LNCAP (cell line): ENCODE measurements around the gene FSHB.

ENCODE experiments used
- TF ChIP-seq, protein P1 (sequence below): fragments of 450-650 bp; IDR thresholded peaks from 2 replicates; pipeline ENCODE4 v1.5.1; 2017; ENCODE audit warnings: mild to moderate bottlenecking

Gene FSHB

DNA sequence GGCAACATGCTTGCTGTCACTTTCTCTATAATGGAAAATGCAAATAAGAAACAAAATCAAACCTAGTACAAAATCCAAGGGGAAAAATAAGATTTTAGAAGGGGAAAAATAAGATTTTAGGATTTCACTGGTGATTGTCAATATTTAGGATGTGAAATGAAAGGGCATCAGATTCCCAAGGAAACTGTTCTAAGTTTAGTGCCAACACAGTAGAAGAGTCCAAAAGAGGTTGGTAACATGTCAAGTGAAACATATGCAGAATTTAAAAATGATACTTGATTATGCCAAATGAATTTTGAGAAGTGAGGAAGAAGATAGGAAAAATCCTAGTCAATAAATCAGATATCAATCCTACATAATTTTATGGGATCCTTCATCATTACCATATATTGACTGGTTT is 46.4 kb downstream of the FSHB start:
- TF ChIP-seq, protein P1, sequence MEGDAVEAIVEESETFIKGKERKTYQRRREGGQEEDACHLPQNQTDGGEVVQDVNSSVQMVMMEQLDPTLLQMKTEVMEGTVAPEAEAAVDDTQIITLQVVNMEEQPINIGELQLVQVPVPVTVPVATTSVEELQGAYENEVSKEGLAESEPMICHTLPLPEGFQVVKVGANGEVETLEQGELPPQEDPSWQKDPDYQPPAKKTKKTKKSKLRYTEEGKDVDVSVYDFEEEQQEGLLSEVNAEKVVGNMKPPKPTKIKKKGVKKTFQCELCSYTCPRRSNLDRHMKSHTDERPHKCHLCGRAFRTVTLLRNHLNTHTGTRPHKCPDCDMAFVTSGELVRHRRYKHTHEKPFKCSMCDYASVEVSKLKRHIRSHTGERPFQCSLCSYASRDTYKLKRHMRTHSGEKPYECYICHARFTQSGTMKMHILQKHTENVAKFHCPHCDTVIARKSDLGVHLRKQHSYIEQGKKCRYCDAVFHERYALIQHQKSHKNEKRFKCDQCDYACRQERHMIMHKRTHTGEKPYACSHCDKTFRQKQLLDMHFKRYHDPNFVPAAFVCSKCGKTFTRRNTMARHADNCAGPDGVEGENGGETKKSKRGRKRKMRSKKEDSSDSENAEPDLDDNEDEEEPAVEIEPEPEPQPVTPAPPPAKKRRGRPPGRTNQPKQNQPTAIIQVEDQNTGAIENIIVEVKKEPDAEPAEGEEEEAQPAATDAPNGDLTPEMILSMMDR = no peak

DNA sequence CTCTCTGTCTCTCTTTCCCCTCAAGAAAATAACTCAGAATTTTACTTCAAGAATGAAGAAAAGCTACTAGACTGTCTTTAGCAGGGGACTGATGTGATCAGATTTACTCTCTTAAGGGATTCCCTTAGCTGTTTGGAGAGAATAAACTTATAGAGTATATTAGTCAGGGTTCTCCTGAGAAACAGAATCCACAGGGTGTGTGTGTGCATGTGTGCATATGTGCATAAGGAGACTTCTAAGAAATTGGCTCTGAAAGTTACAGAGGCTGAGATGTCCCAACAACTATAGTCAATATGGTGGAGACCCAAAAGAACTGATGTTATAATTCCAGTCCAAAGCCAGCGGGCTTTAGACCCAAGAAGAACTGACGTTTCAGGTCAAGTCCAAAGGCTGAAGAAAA is 49.0 kb downstream of the FSHB start:
- TF ChIP-seq, protein P1 = no peak

DNA sequence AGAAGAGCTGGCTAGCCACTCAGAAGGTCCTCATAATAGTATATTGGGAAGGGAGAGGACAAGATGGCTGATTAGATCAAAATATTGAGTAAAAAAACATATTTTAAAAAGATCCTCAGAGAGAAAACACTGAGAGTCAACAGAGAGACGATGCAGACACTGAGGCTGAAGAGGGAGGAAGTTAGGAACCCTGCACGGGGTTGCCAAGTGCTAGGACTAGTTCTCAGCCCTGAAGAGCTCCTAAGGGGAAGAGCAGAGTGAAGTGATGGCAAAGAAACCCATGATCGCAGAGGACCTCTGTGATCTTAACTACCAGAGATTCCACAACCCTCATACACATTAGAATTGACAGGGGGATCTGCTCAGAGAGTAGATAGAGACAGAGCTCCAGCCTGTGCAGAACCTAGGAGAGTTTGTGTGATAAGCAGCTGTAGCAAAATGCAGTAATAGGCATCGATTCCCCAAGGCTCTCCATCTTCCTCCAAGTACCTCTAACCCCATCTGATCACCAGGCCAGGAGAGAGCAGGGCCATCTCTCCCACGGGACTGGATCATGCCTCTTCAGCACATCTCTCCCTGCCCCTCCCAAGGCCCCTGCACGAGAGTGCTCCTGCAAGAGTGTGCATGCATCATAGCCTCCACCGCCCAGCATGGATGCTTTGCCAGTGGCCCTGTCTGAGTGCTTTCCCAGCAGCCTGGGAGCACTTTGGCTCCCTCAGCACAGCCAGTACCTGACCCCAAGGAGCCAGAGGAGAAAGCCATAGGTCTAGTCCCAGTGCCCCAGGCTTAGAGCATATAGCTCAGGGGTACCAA is 50.9 kb downstream of the FSHB start:
- TF ChIP-seq, protein P1 = no peak

DNA sequence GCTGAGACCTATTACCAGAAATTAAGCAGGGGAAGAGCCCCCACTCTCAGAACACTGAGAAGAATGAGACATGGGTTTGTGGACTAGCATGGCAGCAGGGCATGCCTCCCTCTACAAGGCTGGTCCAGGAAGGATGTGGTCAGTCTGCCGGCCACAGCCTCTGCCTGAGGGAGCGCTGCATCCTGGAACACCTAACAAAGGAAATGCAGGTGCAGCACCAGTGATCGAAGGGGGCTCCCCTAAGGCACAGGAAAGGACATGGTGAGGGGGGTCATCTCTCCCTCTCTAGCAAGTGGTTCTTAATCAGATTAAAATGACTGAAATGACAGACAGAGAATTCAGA is 51.4 kb downstream of the FSHB start:
- TF ChIP-seq, protein P1 = no peak
